ENCODE results near the gene ADCY4.

The ADCY4 gene

GRCh38 chr14:24314377-24315193, 20.3 kb downstream of the ADCY4 start:
- no peak for DNase-seq

- DNase-seq: peak; percentile 55
Measured at GRCh38 chr14:24313913-24314312, 21.0 kb downstream of the ADCY4 start.

GRCh38 chr14:24312736-24313507, 21.9 kb downstream of the ADCY4 start:
- DNase-seq: peak; percentile 78

- DNase-seq: peak; percentile 56
Measured at GRCh38 chr14:24311837-24312615, 22.8 kb downstream of the ADCY4 start.

GRCh38 chr14:24310646-24311604, 23.9 kb downstream of the ADCY4 start, which contains the start of gene LTB4R:
Gene LTB4R, plus strand, starts transcription at chr14:24311502. Its CDS starts 4,150 bp downstream, at chr14:24315652.
- peak; percentile 83 for DNase-seq

- DNase-seq: peak; percentile 93
Measured at GRCh38 chr14:24310265-24310645, 24.6 kb downstream of the ADCY4 start.

GRCh38 chr14:24309538-24310264, 25.2 kb downstream of the ADCY4 start, which contains the start of gene LTB4R2:
Gene LTB4R2, plus strand, starts transcription at chr14:24310140. Its CDS starts 525 bp downstream, at chr14:24310665.
- no peak for DNase-seq

- DNase-seq: no peak
Measured at GRCh38 chr14:24308342-24309124, 26.3 kb downstream of the ADCY4 start.

GRCh38 chr14:24307575-24308341, 27.1 kb downstream of the ADCY4 start, which contains the start of gene CIDEB:
Gene CIDEB, minus strand, starts transcription at chr14:24307977. Its CDS starts 119 bp downstream, at chr14:24307858.
- peak; percentile 85 for DNase-seq

GRCh38 chr14:24307156-24307574, 27.7 kb downstream of the ADCY4 start:
- no peak for DNase-seq

- DNase-seq: no peak
Measured at GRCh38 chr14:24304019-24304387, 30.9 kb downstream of the ADCY4 start.

- DNase-seq: no peak
Measured at GRCh38 chr14:24300326-24300980, 34.4 kb downstream of the ADCY4 start.

- DNase-seq: peak; percentile 95
Measured at GRCh38 chr14:24299255-24300191, 35.3 kb downstream of the ADCY4 start, which contains the start of the genes DHRS1 and NOP9. Gene DHRS1, minus strand, starts transcription at chr14:24299780. Its CDS starts 674 bp downstream, at chr14:24299106. Gene NOP9, plus strand, starts transcription at chr14:24299850. Its CDS starts 105 bp downstream, at chr14:24299955.

GRCh38 chr14:24298892-24299254, 36.0 kb downstream of the ADCY4 start:
- peak; percentile 38 for DNase-seq

GRCh38 chr14:24297190-24297964, 37.5 kb downstream of the ADCY4 start:
- DNase-seq: peak; percentile 73

- peak; percentile 91 for DNase-seq
Measured at GRCh38 chr14:24296341-24297157, 38.3 kb downstream of the ADCY4 start.
